OCI-LY3 (cell line): ENCODE data around the gene ARHGAP10.

Experiments used
- H2AFZ ChIP-seq: fragments of 200-600, 300-600 bp; shearing (Covaris generic); 2 replicates; pipeline ENCODE4 v1.6.0; 2014; ENCODE audit warnings: antibody characterized with exemption, low read depth, low read length
- H3K27ac ChIP-seq: fragments of 200-600, 300-600 bp; sonication (generic); 2 replicates; pipeline ENCODE4 v1.5.1; 2014; ENCODE audit warnings: mild to moderate bottlenecking, low read length, moderate library complexity, mixed read lengths
- H3K27me3 ChIP-seq: fragments of 200-600, 300-600 bp; sonication (generic); 2 replicates; pipeline ENCODE4 v1.6.1; 2014; ENCODE audit warnings: low read depth, low read length, mixed read lengths
- H3K36me3 ChIP-seq: fragments of 200-600, 300-600 bp; sonication (generic); replicated peaks from 2 replicates; pipeline ENCODE3; 2014; ENCODE audit warnings: low read depth, low read length, mixed read lengths
- H3K4me1 ChIP-seq: fragments of 300-600, 200-600 bp; sonication (generic); 2 replicates; pipeline ENCODE4 v1.6.1; 2014; ENCODE audit warnings: low read length, mixed read lengths
- H3K4me2 ChIP-seq: fragments of 200-600, 300-600 bp; sonication (generic); 2 replicates; pipeline ENCODE4 v1.6.1; 2014; ENCODE audit warnings: low read length, mixed read lengths
- H3K4me3 ChIP-seq: fragments of 300-600, 200-600 bp; sonication (generic); 2 replicates; pipeline ENCODE4 v1.5.1; 2014; ENCODE audit warnings: antibody characterized with exemption, mild to moderate bottlenecking, low read length, moderate library complexity
- H3K79me2 ChIP-seq: fragments of 300-600, 200-600 bp; shearing (Covaris generic); 2 replicates; pipeline ENCODE4 v1.6.1; 2014; ENCODE audit warnings: mild to moderate bottlenecking, low read length, mixed read lengths
- H3K9ac ChIP-seq: fragments of 300-600, 200-600 bp; shearing (Covaris generic); 2 replicates; pipeline ENCODE4 v1.6.0; 2014; ENCODE audit warnings: mild to moderate bottlenecking, low read length, moderate library complexity
- H3K9me3 ChIP-seq: fragments of 200-600, 300-600 bp; shearing (Covaris generic); 2 replicates; pipeline ENCODE4 v1.6.1; 2014; ENCODE audit warnings: low read length, mixed read lengths; ENCODE audit not compliant: insufficient read depth
- H4K20me1 ChIP-seq: fragments of 200-600, 300-600 bp; sonication (generic); 2 replicates; pipeline ENCODE4 v1.6.1; 2016; ENCODE audit warnings: low read length, mixed read lengths; ENCODE audit not compliant: insufficient read depth
- EZH2phosphoT487 ChIP-seq: fragments of 200-600 bp; shearing (Covaris generic); IDR thresholded peaks from 2 replicates; pipeline ENCODE4 v1.6.1; 2018; ENCODE audit warnings: antibody characterized with exemption, mixed run types, low read depth
- TF ChIP-seq, protein P1 (sequence below): fragments of 200-600, 300-600 bp; sonication (generic); IDR thresholded peaks from 2 replicates; pipeline ENCODE4 v1.5.1; 2014; ENCODE audit warnings: antibody characterized with exemption, low read length, low read depth

The ARHGAP10 gene

GRCh38 chr4:147844781-147845180 lies 112.9 kb downstream of the ARHGAP10 start:
- Histone ChIP-seq H4K20me1 (no peaks in the 10 kb centered on the region), H3K79me2 (no peaks in the 10 kb centered on the region), H3K4me1 (0 out of 2 replicates have a peak, but pooled peaks cover 3% of the 10 kb centered on the region), H3K4me2 (no peak overlapping the region), H3K9me3 (no peaks in the 10 kb centered on the region), H3K36me3 (no peaks in the 10 kb centered on the region), H2AFZ (no peak overlapping the region), H3K27me3 (no peaks in the 10 kb centered on the region), H3K4me3 (no peak overlapping the region), H3K27ac (no peak overlapping the region), H3K9ac (no peak overlapping the region)
- TF ChIP-seq EZH2phosphoT487: no peak
- TF ChIP-seq, protein P1, sequence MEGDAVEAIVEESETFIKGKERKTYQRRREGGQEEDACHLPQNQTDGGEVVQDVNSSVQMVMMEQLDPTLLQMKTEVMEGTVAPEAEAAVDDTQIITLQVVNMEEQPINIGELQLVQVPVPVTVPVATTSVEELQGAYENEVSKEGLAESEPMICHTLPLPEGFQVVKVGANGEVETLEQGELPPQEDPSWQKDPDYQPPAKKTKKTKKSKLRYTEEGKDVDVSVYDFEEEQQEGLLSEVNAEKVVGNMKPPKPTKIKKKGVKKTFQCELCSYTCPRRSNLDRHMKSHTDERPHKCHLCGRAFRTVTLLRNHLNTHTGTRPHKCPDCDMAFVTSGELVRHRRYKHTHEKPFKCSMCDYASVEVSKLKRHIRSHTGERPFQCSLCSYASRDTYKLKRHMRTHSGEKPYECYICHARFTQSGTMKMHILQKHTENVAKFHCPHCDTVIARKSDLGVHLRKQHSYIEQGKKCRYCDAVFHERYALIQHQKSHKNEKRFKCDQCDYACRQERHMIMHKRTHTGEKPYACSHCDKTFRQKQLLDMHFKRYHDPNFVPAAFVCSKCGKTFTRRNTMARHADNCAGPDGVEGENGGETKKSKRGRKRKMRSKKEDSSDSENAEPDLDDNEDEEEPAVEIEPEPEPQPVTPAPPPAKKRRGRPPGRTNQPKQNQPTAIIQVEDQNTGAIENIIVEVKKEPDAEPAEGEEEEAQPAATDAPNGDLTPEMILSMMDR: no peak

- Histone ChIP-seq H3K27ac (no peak overlapping the region), H3K4me2 (no peak overlapping the region)
Observed at GRCh38 chr4:147846318-147847155, 114.6 kb downstream of the ARHGAP10 start.

GRCh38 chr4:147847751-147848590 lies 116.1 kb downstream of the ARHGAP10 start:
- Histone ChIP-seq H3K79me2 (no peaks in the 10 kb centered on the region), H3K36me3 (no peaks in the 10 kb centered on the region), H3K27ac (no peak overlapping the region), H3K4me2 (no peak overlapping the region), H4K20me1 (no peaks in the 10 kb centered on the region), H3K4me3 (no peak overlapping the region), H3K9me3 (no peaks in the 10 kb centered on the region), H3K4me1 (no peaks in the 10 kb centered on the region), H3K27me3 (no peaks in the 10 kb centered on the region), H2AFZ (no peak overlapping the region), H3K9ac (no peak overlapping the region)
- TF ChIP-seq, protein P1: no peak
- no peak for TF ChIP-seq EZH2phosphoT487

More at GRCh38 chr4:147846318-147847155, 114.6 kb downstream of the ARHGAP10 start:
- Histone ChIP-seq H4K20me1 (no peaks in the 10 kb centered on the region), H3K27me3 (no peaks in the 10 kb centered on the region), H3K4me1 (no peaks in the 10 kb centered on the region), H3K79me2 (no peaks in the 10 kb centered on the region), H3K36me3 (no peaks in the 10 kb centered on the region), H3K9me3 (no peaks in the 10 kb centered on the region), H3K4me3 (no peak overlapping the region), H3K9ac (no peak overlapping the region), H2AFZ (no peak overlapping the region)
- no peak for TF ChIP-seq EZH2phosphoT487
- TF ChIP-seq, protein P1: no peak

- no peak overlapping the region for H3K4me2 ChIP-seq
- no peak overlapping the region for H2AFZ ChIP-seq
- H3K27me3 ChIP-seq: no peaks in the 10 kb centered on the region
- H3K9me3 ChIP-seq: no peaks in the 10 kb centered on the region
- H3K27ac ChIP-seq: no peak overlapping the region
- H3K4me3 ChIP-seq: no peak overlapping the region
- no peaks in the 10 kb centered on the region for H4K20me1 ChIP-seq
- no peaks in the 10 kb centered on the region for H3K4me1 ChIP-seq
- no peaks in the 10 kb centered on the region for H3K36me3 ChIP-seq
- TF ChIP-seq, protein P1: no peak
- no peak for TF ChIP-seq EZH2phosphoT487
- H3K79me2 ChIP-seq: no peaks in the 10 kb centered on the region
- H3K9ac ChIP-seq: no peak overlapping the region
Observed at GRCh38 chr4:147848634-147849033, 116.7 kb downstream of the ARHGAP10 start.
